ENCODE results near the gene DEFB112.

DEFB112 gene, protein sequence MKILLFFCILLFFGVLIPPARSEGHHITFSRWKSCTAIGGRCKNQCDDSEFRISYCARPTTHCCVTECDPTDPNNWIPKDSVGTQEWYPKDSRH

GRCh38 chr6:50049829-50050228 is at the start of gene DEFB112:
Gene DEFB112 (minus strand): TSS chr6:50049929. CDS start chr6:50049869, 60 bp downstream.
- DNase-seq: no peak

GRCh38 chr6:50098641-50098993 is 48.9 kb upstream of the DEFB112 start:
- DNase-seq: no peak

- no peak for DNase-seq
Measured at GRCh38 chr6:50097966-50098640, 48.4 kb upstream of the DEFB112 start.

DNA sequence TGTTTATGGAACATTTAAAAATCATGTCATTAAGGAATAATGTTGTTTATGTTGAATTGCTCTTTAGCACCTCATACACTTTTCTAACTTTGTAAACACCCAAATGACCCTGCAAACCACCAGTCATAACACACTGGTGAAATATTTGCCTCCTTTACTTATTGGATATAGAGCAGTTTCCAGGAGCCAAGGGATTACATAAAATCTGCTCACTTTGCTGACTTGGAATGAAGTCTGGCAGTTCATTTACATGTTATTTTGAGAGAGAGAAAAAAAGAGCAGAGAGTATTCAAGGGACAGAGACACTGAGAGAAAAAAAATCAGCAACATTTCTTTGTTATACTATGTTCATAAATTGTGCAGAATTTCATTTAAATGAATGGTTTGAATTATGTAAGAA is 46.6 kb upstream of the DEFB112 start:
- DNase-seq: no peak

- no peak for DNase-seq
Measured at GRCh38 chr6:50093938-50094272, 44.2 kb upstream of the DEFB112 start.

DNA sequence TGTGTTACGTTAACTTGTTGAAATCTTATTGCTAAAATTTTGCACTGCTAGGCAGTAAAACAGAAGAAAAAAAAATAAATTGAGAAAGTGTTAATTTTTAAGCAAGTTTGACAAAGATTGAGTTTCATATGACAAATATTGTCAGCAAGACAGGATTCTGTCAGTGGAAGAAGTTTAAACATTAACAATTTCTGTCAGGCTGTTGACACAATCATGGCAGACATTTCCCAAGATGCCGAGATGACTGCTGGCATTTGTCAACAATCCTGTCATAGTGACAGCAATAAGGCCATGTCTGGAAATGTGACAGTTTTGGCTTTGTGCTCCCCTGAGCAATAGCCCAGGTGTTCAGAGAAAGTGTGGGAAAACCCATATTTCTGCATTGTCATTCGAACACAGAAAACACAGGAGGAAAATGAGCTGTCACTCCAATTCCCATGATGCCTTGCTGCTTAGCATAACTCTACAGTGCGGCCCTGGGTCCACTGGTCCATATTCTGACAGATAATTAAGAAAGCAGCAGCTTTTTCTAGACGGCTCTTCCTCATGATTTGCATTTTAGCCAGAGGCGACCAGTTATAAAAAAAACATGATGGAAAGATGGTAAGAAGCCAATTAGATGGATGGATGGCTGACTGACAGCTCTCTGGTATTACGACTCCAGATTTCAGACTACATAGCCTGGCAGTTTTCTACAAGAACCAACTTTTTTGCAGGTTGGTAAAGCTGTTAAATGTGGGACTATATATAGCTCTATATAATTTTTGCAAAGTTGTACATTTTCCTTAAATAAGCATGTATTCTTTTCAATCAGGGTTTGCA is 43.6 kb upstream of the DEFB112 start:
- DNase-seq: no peak

DNA sequence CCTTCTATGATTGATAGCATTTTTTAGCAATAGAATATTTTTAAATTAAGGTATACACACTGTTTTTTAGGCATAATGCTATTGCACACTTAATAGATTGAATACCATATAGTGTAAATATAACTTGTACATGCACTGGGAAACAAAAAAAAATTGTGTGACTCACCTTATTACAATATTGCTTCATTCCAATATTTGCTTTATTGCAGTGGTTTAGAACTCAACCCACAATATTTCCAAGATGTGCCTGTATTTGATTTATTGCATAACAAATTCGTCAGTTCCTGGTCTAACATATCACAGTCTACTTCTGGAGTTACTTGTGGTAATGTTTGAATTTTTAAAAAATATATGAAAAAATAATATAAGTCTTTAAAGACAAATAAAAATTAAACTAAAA is 41.9 kb upstream of the DEFB112 start:
- DNase-seq: no peak

GRCh38 chr6:50089911-50090310 is 40.2 kb upstream of the DEFB112 start:
- no peak for DNase-seq

GRCh38 chr6:50087231-50087954 is 37.7 kb upstream of the DEFB112 start:
- no peak for DNase-seq

DNA sequence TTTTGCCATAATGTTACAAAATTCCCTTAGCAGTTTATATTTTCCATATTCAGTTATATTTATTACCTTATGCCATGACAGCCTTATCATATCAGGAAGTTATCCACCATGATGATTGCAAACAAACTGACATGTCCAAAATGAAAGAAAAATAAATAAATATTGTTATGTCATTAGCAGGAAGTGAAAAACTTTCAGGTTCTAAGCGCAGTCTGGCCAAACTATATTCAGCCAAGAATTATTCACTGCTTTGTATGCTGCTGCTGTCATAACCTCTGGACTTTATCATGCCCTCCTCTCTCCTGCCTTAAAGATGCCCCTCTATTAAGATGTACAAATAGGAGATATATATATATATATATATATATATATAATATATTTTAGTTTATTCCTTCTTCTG is 27.7 kb upstream of the DEFB112 start:
- no peak for DNase-seq

DNA sequence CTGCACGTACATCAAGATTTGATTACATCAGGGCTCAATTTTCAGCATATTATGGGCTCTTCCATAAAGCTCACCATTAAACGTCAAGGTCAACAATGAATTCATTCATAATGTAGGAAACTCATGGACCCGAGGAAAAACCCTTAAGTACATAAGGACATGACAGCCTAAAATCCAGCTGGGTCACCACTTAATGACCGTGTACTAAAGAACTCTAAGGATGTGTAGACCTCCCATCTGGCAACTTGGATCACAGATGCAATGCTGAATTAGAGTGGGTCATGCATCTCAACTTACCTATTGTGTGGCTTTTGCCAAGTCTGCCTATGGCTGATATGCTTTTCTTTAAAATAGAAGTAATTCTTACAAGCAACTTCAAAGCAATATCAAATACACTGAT is 26.7 kb upstream of the DEFB112 start:
- DNase-seq: no peak

- no peak for DNase-seq
Measured at GRCh38 chr6:50071921-50072320, 22.2 kb upstream of the DEFB112 start.

DNA sequence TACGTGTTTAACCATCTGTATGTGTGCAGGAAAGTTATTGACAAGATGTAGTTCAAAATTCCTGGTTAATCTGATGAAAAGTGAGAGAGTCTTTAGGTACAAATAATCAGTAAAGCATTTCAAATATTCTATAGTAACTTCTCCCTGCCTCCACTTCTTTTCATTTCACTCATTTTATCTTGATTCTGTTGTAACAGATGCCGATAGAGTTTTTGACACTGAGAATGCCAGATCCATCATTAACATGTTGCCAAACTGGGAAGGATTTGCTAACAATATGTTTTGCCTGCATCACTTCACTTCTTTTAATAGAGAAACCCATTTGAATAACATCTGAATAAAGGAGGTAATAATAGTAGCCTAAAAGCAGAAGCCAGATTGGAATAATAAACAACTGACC is 20.4 kb upstream of the DEFB112 start:
- DNase-seq: no peak

DNA sequence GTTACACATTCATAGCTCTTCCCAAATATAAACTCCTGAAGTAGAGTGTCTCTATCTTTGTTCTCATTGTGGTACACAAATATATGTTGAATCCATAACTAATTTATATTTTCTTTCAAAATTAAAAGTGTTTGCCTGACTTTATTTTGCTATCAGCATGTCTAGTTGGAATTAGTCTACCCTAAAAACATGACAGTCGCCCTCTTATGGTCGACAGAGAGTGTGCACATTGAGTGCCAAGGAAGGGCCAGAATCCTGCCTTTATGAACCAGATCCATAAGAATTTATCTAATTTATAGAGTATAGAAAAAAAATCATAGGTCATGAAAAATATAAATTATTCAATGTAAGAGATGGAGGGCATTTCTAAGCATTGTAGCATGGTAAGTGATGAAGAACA is 12.3 kb upstream of the DEFB112 start:
- no peak for DNase-seq

- no peak for DNase-seq
Measured at GRCh38 chr6:50056242-50056641, 6.5 kb upstream of the DEFB112 start.

GRCh38 chr6:50047026-50047425 is 2.7 kb downstream of the DEFB112 start:
- DNase-seq: no peak

DNA sequence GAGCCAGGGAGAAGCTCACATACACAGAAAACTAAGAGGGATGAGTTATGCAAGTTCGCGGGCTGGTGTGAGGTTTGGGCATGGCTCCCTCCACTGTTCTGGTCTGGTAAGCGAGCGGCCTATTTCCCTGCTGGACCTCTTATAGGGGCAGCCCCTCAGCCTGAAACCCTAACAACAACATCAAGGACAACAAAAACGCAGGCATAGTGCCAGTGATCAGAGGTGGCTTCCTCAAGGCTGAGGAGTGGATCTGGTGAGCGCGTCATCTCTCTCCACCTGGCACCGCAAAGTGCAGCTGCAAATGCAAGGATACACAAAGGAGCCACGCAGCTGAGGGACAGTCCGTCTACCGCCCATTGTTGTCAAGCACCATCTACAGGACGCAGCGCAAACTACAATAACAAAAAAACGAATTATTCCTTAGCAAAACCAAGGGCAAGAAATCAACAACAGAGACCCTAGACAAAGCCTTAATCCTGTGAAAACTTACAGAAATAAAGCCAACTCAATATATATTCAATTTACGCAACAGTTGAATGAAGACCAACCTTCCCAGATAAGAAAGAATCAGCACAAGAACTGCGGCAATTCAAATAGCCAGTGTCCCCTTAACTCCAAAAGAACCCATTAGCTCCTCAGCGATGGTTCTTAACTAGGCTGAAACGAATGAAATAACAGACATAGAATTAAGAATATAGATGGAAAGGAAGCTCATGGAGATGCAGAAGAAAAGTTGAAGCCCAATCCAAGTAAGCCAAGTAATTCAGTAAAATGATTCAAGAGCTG is 18.8 kb downstream of the DEFB112 start:
- DNase-seq: no peak

- DNase-seq: no peak
Measured at GRCh38 chr6:50030350-50030749, 19.4 kb downstream of the DEFB112 start.

DNA sequence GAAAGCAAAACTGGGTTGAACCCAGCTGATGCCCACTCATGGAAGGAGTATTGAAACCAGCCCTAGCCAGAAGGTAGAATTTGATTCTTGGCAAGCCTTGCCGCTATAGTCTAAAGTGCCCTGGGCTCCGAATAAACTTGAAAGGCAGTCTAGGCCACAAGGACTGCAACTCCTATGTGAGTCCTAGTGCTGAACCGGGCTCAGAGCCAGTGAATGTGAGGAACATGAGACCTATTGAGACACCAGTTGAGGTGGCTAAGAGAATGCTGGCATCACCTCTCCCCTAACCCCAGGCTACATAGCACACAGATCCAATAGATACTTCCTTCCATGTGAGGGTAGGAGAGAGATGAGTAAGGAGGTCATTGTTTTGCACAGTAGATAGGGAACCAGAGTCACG is 24.5 kb downstream of the DEFB112 start:
- no peak for DNase-seq

- no peak for DNase-seq
Measured at GRCh38 chr6:50021894-50022293, 27.8 kb downstream of the DEFB112 start, which contains the start of gene DEFB110. Gene DEFB110 (minus strand): TSS chr6:50021994. CDS start chr6:50021935, 59 bp downstream.

DNA sequence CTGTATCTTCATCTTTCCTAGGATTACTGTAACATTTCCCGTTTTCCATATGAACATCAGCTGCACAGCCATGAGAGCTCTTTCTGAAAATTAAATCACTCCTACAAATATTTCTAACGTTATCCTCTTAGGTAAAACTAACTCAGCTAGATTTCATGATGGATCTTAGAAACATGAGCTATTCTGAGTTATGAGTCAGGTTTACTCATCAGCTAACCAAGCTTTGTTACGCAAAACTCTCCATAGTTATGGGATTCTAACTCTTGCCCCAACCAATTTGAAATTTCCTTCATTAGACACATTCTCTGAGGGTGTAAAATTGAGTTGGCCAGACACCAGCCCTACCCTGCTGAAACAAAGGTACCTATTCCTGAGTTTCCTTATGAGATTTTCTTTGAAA is 41.9 kb downstream of the DEFB112 start:
- no peak for DNase-seq

- DNase-seq: no peak
Measured at GRCh38 chr6:50003139-50003538, 46.6 kb downstream of the DEFB112 start.

DNA sequence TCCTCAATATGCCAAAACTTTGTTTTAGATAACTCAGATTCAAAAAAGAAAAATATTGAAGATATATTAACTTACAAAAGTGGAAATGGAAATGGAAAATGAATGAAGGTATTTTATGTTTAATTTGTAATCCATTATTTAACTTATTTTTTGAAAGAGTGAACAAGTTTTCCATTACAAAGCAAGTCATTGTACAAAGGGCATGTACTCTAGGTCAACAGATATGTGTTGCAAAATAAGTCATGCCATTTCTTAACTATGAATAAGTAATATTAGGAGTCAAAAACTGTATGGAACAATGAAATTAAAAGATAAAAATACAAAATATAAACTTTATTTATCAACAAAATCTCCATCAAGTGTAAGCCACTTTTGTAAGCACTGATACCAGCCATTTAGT is 54.5 kb downstream of the DEFB112 start:
- no peak for DNase-seq
